Measurements from ENCODE around the gene LPCAT3. TPM values are rescaled to one million over a fixed set of nuclear protein-coding genes. Genes with fewer than 3 reads are reported as not detected.
"Not testable (repeated sequence)": the region's sequence is repeated elsewhere in the genome, so short reads cannot be mapped to it uniquely, and the experiment has no call there.

Gene LPCAT3
- total RNA-seq, 1 donor from 2014 or later = 42.0 TPM

GRCh38 chr12:7015555-7016370 is 2.5 kb downstream of the LPCAT3 start:
- Histone ChIP-seq H3K4me1 (peaks cover 29% of the 10 kb centered on the region), H3K27me3 (no peaks in the 10 kb centered on the region), H3K27ac (no peak overlapping the region), H3K4me3 (no peak overlapping the region), H3K9me3 (no peaks in the 10 kb centered on the region), H3K36me3 (no peaks in the 10 kb centered on the region)
- intact Hi-C loops (cut with DNase I) = loop anchor here (5.0 kb wide), 1 partner anchor 43 kb away; the partner anchor contains the start of genes EMG1 and PHB2
- TF ChIP-seq POLR2A (IDR thresholded peaks at IDR 0.05) = no peak
- no peak for TF ChIP-seq POLR2AphosphoS5 (IDR thresholded peaks at IDR 0.05; ENCODE audit: insufficient read depth in 1 of 2, low read depth in 1 of 2)
- TF ChIP-seq CTCF (IDR thresholded peaks at IDR 0.05) = no peak
- DNase-seq (ENCODE audit: extremely low spot score in 2 of 2) = no peak

- H3K9me3 ChIP-seq = no peaks in the 10 kb centered on the region
- TF ChIP-seq POLR2A (IDR thresholded peaks at IDR 0.05) = no peak
- no peak for TF ChIP-seq CTCF (IDR thresholded peaks at IDR 0.05)
- TF ChIP-seq POLR2AphosphoS5 (IDR thresholded peaks at IDR 0.05; ENCODE audit: insufficient read depth in 1 of 2, low read depth in 1 of 2) = no peak
These were observed 5.2 kb downstream of the LPCAT3 start for GRCh38 chr12:7013101-7013500.

GRCh38 chr12:7012024-7012607 is 6.2 kb downstream of the LPCAT3 start:
- intact Hi-C loops (cut with DNase I) = no loop called here
- Histone ChIP-seq H3K27ac (no peak overlapping the region), H3K9me3 (no peaks in the 10 kb centered on the region), H3K4me3 (no peak overlapping the region), H3K27me3 (no peaks in the 10 kb centered on the region), H3K36me3 (no peaks in the 10 kb centered on the region), H3K4me1 (peaks cover 16% of the 10 kb centered on the region)
- DNase-seq (ENCODE audit: extremely low spot score in 2 of 2) = no peak
- no peak for TF ChIP-seq POLR2AphosphoS5 (IDR thresholded peaks at IDR 0.05; ENCODE audit: insufficient read depth in 1 of 2, low read depth in 1 of 2)
- TF ChIP-seq POLR2A (IDR thresholded peaks at IDR 0.05) = no peak
- TF ChIP-seq CTCF (IDR thresholded peaks at IDR 0.05) = no peak

More at GRCh38 chr12:7013101-7013500, 5.2 kb downstream of the LPCAT3 start:
- no peaks in the 10 kb centered on the region for H3K36me3 ChIP-seq
- DNase-seq (ENCODE audit: extremely low spot score in 2 of 2) = no peak
- peaks cover 24% of the 10 kb centered on the region for H3K4me1 ChIP-seq
- no peak overlapping the region for H3K4me3 ChIP-seq
- no peak overlapping the region for H3K27ac ChIP-seq
- H3K27me3 ChIP-seq = no peaks in the 10 kb centered on the region
- intact Hi-C loops (cut with DNase I) = no loop called here

GRCh38 chr12:7011398-7011797 is 6.9 kb downstream of the LPCAT3 start:
- H3K9me3 ChIP-seq; DNase-seq (ENCODE audit: extremely low spot score in 2 of 2); H3K4me1 ChIP-seq; H3K27me3 ChIP-seq; H3K4me3 ChIP-seq; H3K27ac ChIP-seq; intact Hi-C loops (cut with DNase I); H3K36me3 ChIP-seq: not testable (repeated sequence)

GRCh38 chr12:7009512-7009911 is 8.8 kb downstream of the LPCAT3 start:
- Histone ChIP-seq H3K9me3 (no peaks in the 10 kb centered on the region), H3K36me3 (no peaks in the 10 kb centered on the region), H3K27ac (no peak overlapping the region), H3K27me3 (no peaks in the 10 kb centered on the region), H3K4me1 (no peaks in the 10 kb centered on the region), H3K4me3 (no peak overlapping the region)
- TF ChIP-seq POLR2AphosphoS5 (IDR thresholded peaks at IDR 0.05; ENCODE audit: insufficient read depth in 1 of 2, low read depth in 1 of 2) = no peak
- TF ChIP-seq POLR2A (IDR thresholded peaks at IDR 0.05) = no peak
- TF ChIP-seq CTCF (IDR thresholded peaks at IDR 0.05) = no peak
- intact Hi-C loops (cut with DNase I) = no loop called here
- no peak for DNase-seq (ENCODE audit: extremely low spot score in 2 of 2)
